GM19193 (cell line): ENCODE results near the gene ATP5ME.

Experiments used
- POLR2A ChIP-seq: IDR thresholded peaks from 4 replicates; pipeline ENCODE4 v1.6.1; 2011; ENCODE audit not compliant: insufficient read depth, insufficient read length; ENCODE audit errors: extremely low read depth

Gene ATP5ME

GRCh38 chr4:674172-675035 is at the start of gene ATP5ME, which contains the start of gene MYL5:
ATP5ME (minus strand) TSS chr4:674276; CDS start chr4:674247, 29 bp downstream.
MYL5 (plus strand) TSS chr4:674542; CDS start chr4:678027, 3,485 bp downstream.
- peak; percentile 88 for TF ChIP-seq POLR2A

GRCh38 chr4:722851-723360 is 48.8 kb upstream of the ATP5ME start:
- TF ChIP-seq POLR2A = no peak

GRCh38 chr4:722169-722725 is 48.2 kb upstream of the ATP5ME start:
- no peak for TF ChIP-seq POLR2A

- TF ChIP-seq POLR2A = no peak
Observed at GRCh38 chr4:721261-722168, 47.4 kb upstream of the ATP5ME start.

- no peak for TF ChIP-seq POLR2A
Observed at GRCh38 chr4:720111-720860, 46.2 kb upstream of the ATP5ME start.

GRCh38 chr4:718460-718859 is 44.4 kb upstream of the ATP5ME start:
- TF ChIP-seq POLR2A = no peak

GRCh38 chr4:717601-718320 is 43.7 kb upstream of the ATP5ME start:
- no peak for TF ChIP-seq POLR2A

- no peak for TF ChIP-seq POLR2A
Observed at GRCh38 chr4:714087-714486, 40.0 kb upstream of the ATP5ME start.

- no peak for TF ChIP-seq POLR2A
Observed at GRCh38 chr4:712916-713632, 39.0 kb upstream of the ATP5ME start.

GRCh38 chr4:712093-712492 is 38.0 kb upstream of the ATP5ME start:
- TF ChIP-seq POLR2A = no peak

GRCh38 chr4:710916-711315 is 36.8 kb upstream of the ATP5ME start:
- no peak for TF ChIP-seq POLR2A

GRCh38 chr4:710116-710515 is 36.0 kb upstream of the ATP5ME start:
- TF ChIP-seq POLR2A = no peak

- no peak for TF ChIP-seq POLR2A
Observed at GRCh38 chr4:709348-709747, 35.3 kb upstream of the ATP5ME start.
